Activated naive CD8-positive, alpha-beta T cell treated with anti-CD3 and anti-CD28 coated beads, Interleukin-2, amount 50 U/mL, for 16 hours (primary cell): Measurements from ENCODE around the gene TOR2A.

Experiments used
- DNase-seq: peaks from one replicate; pipeline ENCODE4 v3.0.0-alpha.2; 2020; ENCODE audit warnings: low read depth, low spot score

The TOR2A gene

DNA sequence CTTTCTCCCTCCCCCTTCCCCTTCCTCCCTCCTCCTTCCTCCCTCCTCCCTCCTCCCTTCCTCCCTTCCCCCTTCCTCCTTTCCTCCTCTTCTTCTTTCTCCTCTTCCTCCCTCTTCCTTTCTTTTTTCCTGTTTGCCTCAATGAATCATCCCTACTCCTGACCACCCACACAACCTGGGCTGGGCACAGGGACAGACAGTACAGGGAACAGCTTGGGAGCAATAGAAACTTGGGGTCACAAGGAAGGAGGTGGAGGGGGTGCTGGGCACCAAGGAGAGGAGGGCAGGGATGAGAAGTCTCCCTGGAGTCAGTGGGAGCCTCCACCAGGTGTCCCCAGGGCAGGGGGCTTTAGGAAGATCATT is 14.2 kb downstream of the TOR2A start:
- DNase-seq = no peak

- DNase-seq = no peak
These were observed 14.8 kb downstream of the TOR2A start for GRCh38 chr9:127720031-127720864.

GRCh38 chr9:127717766-127718165 is 17.3 kb downstream of the TOR2A start:
- no peak for DNase-seq

DNA sequence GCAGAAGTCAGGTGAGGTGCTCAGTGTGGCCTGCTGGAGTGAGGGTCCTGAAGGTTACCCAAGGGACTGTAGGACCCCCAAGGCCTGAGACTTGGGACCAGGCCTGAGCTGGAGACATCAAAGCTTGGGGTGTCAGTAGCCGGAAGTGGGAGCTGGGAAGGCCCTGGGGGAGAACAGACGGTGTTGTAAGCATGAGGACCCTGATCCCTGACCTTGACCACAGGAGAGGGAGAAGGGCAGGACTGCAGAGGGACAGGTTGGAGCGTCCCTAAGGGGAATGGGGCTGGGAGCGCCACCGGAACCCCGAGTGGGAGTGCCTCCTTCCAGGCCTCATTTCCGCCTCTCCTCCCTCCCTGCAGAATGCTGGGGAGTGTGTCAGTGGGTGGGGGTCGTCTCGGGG is 18.7 kb downstream of the TOR2A start:
- no peak for DNase-seq

DNA sequence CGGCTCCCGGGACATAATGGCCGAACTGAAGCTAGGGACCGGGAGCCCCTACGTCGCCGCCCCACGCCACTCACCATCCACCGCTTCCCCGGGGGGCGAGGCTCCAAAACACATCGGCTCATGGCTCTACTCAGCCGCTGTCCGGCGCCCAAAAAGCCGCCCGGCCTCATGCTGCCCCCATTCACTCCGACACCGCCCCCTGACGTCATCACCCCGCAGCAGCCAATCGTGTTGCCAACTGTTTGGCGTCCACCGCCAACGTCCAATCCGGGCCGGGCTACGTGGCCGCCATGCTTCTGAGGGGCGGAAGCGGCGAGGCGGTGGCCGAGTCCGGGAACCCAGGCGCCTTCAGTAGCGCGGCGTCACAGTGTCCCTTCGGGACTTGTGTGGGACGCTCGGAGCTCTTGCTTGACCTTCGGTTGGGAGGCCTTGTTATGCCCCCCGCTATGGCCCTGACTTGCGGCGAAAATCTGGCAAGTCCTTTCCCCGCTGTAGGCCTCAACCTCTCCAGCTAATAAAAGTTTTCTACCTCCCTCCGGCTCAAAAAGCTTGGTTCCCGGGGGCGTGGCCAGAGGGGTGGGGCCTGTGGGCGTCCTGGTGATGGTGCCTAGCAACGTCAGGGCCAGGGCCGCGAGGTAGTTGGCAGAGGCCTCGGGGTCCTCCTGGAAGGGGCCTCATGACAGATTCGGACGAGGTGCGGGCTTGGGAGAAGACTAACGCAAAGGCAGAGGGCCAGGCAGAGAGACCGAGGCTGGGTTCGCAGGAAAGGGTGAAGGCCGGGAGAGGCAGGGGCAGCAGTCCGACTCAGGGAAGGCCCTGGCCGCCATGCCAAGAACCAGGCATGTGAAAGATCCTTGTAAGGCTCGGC is 19.4 kb downstream of the TOR2A start, which contains the start of the genes PTRH1 and TTC16:
PTRH1 (minus strand) TSS at position 194 of the 868 bp plus-strand sequence; CDS start at position 170, 24 bp downstream.
TTC16 (plus strand) TSS at position 610 of the 868 bp plus-strand sequence; CDS start at position 677, 67 bp downstream.
- peak; percentile 91 for DNase-seq

DNA sequence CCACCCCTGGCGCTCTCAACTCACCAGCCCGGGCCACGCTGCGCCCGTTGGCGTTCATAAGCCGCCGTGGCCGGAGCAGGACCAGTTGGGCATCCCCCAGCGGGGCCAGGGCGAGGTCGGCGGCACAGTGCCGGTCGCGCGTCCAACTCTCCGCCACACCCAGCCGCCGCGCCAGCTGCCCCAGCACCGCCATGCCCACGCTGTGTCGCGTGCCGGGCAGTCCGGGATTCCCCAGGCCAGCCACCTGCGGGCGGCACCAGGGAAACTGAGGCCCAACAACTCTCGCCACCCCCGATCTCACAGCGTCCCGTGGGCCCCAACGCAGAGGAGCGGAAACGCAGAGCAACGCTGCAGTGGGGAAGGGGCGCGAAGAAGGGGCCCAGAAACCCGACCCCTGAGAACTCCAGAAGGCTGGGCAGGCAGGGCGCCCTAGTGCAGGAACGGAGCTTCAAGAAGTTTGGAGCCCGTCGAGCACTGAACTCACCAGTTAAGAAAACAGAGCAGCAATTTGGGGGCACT is 20.1 kb downstream of the TOR2A start:
- no peak for DNase-seq

GRCh38 chr9:127714020-127714750 is 20.9 kb downstream of the TOR2A start:
- no peak for DNase-seq

- no peak for DNase-seq
These were observed 22.2 kb downstream of the TOR2A start for GRCh38 chr9:127712867-127713266.

DNA sequence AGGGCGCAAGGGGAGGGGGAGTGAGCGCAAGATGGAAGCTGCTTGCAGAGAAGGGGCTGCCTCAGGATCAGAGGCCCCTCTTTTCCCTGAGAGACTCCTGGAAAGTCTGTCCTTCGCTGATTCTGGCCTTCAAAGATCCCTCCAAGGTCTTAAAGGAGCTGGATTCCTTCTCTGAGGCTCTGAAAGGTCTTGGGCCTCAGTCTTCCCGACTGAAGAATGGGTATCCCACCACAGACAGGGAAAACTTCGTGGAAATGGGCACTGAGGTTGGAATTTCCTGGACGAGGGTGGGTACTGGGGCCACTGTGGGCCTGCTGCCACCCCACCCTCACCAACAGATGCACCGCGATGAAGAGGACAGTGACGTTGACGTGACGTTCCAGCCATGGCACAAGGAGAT is 22.7 kb downstream of the TOR2A start:
- DNase-seq = no peak

DNA sequence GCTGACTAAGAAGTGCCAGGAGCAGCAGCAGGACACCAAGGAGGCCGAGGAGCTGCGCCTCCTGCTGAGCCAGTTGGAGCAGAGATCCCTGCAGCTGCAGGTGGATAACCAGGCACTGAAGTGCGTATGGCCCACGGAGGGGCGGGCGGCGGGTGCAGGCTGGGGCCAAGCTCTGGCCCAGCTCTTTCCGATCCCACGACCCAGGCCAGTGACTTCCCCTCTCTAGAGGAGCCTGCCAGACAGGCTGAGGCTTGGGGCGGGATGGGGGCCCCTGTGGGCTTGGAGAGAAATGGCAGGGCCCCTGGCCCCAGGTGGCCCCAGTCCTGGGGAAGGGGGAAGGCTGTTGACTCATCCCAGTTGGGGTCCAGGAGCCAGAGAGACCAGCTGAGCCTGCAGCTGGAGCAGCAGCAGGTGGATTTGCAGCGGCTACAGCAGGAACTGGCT is 23.2 kb downstream of the TOR2A start:
- no peak for DNase-seq

GRCh38 chr9:127711226-127711701 is 23.8 kb downstream of the TOR2A start:
- DNase-seq = no peak

DNA sequence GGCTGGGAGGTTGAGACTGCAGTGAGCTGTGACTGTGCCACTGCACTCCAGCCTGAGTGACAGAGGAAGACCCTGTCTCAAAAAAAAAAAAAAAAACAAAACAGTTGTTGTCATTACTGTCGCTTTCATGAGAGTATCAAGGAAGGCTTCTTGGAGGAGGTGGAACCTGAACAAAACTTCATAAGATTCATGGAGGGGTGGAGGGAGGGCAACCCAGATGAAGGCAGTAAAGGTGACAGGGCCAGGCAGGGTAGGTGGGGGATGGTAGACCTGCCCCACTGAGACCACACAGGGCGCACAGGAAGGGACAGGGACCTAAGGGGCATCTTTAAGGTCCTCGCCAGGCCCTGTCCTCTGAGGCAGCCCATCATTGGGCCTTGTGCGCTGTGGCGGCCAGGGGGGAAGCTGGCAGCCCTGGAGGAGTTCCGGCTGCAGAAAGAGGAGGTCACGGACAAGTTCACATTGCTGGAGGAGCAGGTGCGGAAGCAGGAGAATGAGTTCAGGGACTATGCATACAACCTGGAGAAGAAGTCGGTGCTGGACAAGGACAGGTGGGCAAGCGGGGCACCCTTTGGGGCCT is 24.8 kb downstream of the TOR2A start:
- DNase-seq = no peak

DNA sequence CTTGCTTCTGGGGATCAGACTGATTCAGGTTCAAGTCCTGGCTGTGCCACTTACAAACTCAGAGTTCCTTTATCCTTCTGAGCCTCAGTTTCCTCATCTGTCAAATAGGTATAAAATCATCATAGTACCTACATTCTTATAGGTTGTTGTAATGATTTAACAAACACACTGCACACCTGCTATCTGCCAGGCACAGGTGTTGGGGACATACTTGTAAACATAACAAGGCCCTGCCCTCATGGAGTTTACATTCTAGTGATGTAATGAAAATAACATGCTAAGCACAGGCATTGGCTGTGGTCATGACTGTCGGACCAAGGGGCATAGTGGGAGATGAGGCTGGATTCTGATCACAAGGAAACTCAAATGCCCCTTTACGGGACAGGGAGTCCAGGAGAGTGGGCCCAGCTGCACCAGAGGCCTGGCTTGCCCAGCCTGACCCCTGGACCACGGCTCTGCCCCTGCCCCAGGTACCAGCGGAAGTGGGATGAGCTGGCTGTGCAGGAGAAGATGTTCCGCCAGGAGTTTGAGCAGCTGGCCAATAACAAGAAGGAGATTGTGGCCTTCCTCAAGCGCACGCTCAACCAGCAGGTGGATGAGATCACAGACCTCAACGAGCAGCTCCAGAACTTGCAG is 26.0 kb downstream of the TOR2A start:
- no peak for DNase-seq

DNA sequence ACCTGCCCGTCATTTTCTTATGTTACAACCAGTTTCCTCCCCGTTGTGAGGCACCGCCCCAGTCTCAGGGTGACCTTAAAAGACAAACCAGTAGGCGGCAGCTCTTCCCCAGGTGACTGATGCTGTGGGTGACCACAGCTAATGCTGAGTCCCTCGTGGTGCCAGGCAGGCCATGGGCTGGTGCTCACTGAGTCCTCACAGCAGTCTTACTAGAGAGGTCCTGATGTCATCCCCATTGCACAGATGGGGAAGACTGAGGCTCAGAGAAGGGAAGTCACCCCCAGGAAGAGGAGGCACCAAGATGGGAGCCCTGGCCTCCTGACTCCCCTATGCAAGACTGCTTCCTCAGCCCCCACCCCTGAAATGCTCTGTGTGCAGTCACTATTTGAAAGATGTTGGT is 27.3 kb downstream of the TOR2A start:
- no peak for DNase-seq

DNA sequence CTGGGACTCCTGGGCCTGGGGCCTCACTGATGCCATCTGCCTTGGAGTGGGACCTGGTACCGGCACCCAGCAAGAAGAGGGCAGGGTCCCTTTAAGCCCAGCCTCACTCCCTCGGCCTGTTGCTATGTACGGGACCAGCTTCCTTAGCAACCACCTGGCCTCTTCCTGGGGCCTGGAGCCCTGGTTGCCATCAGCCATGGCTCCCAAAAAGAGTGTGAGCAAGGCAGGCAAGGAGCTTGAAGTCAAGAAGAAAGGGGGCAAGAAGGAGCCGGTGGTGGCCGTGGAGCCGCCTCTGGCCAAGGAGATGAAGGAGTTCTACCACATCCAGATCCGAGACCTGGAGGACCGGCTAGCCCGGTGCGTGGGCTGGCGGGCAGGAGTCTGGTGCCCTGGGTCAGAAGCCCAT is 28.3 kb downstream of the TOR2A start, which contains the start of gene CFAP157:
CFAP157 (plus strand) TSS at position 153 of the 406 bp plus-strand sequence; CDS start at position 197, 44 bp downstream.
- no peak for DNase-seq

DNA sequence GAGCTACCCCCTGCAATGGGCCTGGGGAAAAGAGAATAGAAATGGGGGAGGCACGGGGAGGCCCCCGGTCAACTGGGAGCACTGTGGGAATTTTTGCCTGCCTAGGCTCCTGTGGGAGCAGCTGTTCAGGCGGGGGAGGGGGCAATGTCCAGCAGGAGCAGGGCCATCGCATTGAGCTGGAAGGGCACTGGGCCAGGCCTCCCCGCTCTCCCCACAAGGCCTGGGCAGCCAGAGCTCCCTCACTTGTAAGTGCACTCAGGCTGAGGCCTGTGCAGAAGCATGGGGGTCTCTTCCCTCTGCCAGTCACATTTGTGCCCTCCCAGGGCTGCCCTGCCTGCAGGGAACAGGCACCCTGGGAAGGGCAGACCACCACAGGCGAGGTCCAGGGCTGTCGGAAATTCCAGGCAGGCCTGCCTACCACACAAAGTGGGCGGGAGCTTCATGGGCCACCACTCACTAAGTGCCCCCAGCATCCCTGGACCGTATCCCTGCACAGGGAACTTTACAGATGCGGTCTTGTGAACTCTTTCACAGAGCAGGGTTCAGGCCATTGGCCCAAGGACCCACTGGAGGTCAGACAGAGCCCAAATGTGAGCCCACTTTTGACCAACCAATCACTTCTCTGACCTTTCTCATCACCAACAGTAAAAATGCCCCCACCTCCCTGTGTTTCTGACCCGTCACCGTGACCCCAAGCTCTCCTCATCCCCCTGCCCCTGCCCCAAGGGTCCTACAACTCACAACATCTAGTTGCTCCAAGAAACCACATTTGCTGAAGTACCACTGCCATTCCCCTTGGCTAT is 29.3 kb downstream of the TOR2A start:
- DNase-seq = no peak

- DNase-seq = no peak
These were observed 31.7 kb downstream of the TOR2A start for GRCh38 chr9:127703289-127703946.

- no peak for DNase-seq
These were observed 34.4 kb downstream of the TOR2A start for GRCh38 chr9:127700594-127701255.
